MCF 10A (cell line): Measurements from ENCODE around the gene SLC39A12. TPM values are rescaled to one million over a fixed set of nuclear protein-coding genes. Genes with fewer than 3 reads are reported as not detected.

Experiments used
- BruUV-seq: library from RNA; stranded (reverse); fragments of 400-500 nt; replicated peaks from 2 replicates; lab custom pipeline; 2021; lab: Mats Ljungman, UMichigan
- CTCF ChIA-PET: fragments of 300-600 bp; sonication (Branson Sonifier 250); formaldehyde crosslinking; extraction: SDS; loops from one replicate; lab custom pipeline; 2021; ENCODE audit warnings: antibody characterized with exemption, inconsistent platforms; lab: Yijun Ruan, JAX
- POLR2A ChIA-PET: fragments of 300-600, 350-650 bp; sonication (Branson Sonifier 250); formaldehyde crosslinking; extraction: SDS; loops from one replicate; lab custom pipeline; 2020; ENCODE audit warnings: antibody characterized with exemption, inconsistent platforms; lab: Yijun Ruan, JAX
- DNase-seq: peaks from one replicate; pipeline ENCODE4 v3.0.0-alpha.2; 2018; ENCODE audit not compliant: unreplicated experiment
- H3K27ac Mint-ChIP-seq: one replicate; pipeline ENCODE4 v1.8.0; 2022; ENCODE audit warnings: mild to moderate bottlenecking, low read depth, mixed read lengths; ENCODE audit not compliant: unreplicated experiment
- H3K27me3 Mint-ChIP-seq: one replicate; pipeline ENCODE4 v1.8.0; 2022; ENCODE audit warnings: mixed read lengths; ENCODE audit not compliant: insufficient read depth, unreplicated experiment
- H3K36me3 Mint-ChIP-seq: one replicate; pipeline ENCODE4 v1.8.0; 2022; ENCODE audit warnings: mild to moderate bottlenecking, moderate library complexity, mixed read lengths; ENCODE audit not compliant: insufficient read depth, unreplicated experiment
- H3K4me1 Mint-ChIP-seq: one replicate; pipeline ENCODE4 v1.8.0; 2022; ENCODE audit warnings: mixed read lengths; ENCODE audit not compliant: insufficient read depth, unreplicated experiment
- H3K4me3 Mint-ChIP-seq: one replicate; pipeline ENCODE4 v1.8.0; 2022; ENCODE audit warnings: mild to moderate bottlenecking, moderate library complexity, mixed read lengths; ENCODE audit not compliant: unreplicated experiment
- H3K9me3 Mint-ChIP-seq: one replicate; pipeline ENCODE4 v1.8.0; 2022; ENCODE audit warnings: mixed read lengths; ENCODE audit not compliant: unreplicated experiment
- intact Hi-C: fragments of 100-400 bp; cut with micrococcal nuclease; formaldehyde crosslinking; loops from 2 replicates; pipeline ENCODE4 v1.14.1; 2022
- total RNA-seq: library from RNA; stranded (reverse); gene quantifications from 2 replicates; pipeline ENCODE4 v1.2.3, GENCODE V29; 2022
- TF ChIP-seq, protein P1 (sequence below): fragments of 200-600 bp; IDR thresholded peaks from one replicate; pipeline ENCODE4 v1.8.0; 2022; ENCODE audit warnings: antibody characterized with exemption, mild to moderate bottlenecking; ENCODE audit not compliant: unreplicated experiment

The SLC39A12 gene
- total RNA-seq, 1 experiment from 2014 or later, result not detected

GRCh38 chr10:18082381-18082780 lies 130.7 kb downstream of the SLC39A12 start:
- Mint-ChIP-seq H3K36me3 (peaks cover 6% of the 10 kb centered on the region), H3K9me3 (no peaks in the 10 kb centered on the region), H3K4me1 (peaks cover 5% of the 10 kb centered on the region), H3K27me3 (peaks cover 28% of the 10 kb centered on the region), H3K4me3 (no peak overlapping the region), H3K27ac (no peak overlapping the region)
- POLR2A ChIA-PET, result no interaction called here
- DNase-seq, result no peak
- TF ChIP-seq, protein P1, sequence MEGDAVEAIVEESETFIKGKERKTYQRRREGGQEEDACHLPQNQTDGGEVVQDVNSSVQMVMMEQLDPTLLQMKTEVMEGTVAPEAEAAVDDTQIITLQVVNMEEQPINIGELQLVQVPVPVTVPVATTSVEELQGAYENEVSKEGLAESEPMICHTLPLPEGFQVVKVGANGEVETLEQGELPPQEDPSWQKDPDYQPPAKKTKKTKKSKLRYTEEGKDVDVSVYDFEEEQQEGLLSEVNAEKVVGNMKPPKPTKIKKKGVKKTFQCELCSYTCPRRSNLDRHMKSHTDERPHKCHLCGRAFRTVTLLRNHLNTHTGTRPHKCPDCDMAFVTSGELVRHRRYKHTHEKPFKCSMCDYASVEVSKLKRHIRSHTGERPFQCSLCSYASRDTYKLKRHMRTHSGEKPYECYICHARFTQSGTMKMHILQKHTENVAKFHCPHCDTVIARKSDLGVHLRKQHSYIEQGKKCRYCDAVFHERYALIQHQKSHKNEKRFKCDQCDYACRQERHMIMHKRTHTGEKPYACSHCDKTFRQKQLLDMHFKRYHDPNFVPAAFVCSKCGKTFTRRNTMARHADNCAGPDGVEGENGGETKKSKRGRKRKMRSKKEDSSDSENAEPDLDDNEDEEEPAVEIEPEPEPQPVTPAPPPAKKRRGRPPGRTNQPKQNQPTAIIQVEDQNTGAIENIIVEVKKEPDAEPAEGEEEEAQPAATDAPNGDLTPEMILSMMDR, result no peak
- BruUV-seq, result no TSS peak
- CTCF ChIA-PET, result interaction anchor here (0.7 to 0.8 kb wide), 2 partner anchors 10 to 21 kb away, joined by 4 to 6 read pairs; no protein-coding TSS in a partner anchor
- intact Hi-C loops, result no loop called here

DNA sequence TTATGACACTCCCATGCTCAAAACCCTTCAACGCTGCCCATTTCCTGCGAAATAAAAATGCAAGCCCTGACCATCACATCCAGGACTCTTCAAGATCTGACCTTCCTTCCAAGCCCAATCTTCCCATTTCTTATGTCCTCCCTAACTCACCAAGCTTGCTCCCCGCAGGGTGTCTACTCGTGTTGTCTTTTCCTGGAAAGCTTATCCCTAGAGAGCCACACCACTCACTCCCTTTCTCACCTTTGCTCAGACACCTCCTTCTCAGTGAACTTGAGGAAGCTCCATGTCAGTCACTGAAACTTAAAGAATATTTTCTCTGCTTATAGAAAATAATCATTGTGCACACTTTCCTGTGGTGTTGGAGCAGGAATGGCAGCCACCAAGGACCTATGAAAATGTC lies 134.1 kb downstream of the SLC39A12 start:
- no TSS peak for BruUV-seq

GRCh38 chr10:18086746-18087145 lies 135.0 kb downstream of the SLC39A12 start:
- CTCF ChIA-PET, result interaction anchor here (1.6 kb wide), 1 partner anchor 18 kb away, joined by 3 read pairs; no protein-coding TSS in a partner anchor
- Mint-ChIP-seq H3K36me3 (peaks cover 6% of the 10 kb centered on the region), H3K4me3 (no peak overlapping the region), H3K27me3 (peaks cover 28% of the 10 kb centered on the region), H3K9me3 (no peaks in the 10 kb centered on the region), H3K4me1 (no peaks in the 10 kb centered on the region), H3K27ac (no peak overlapping the region)
- TF ChIP-seq, protein P1, result no peak
- intact Hi-C loops, result no loop called here
- POLR2A ChIA-PET, result interaction anchor here (1.4 to 1.8 kb wide), 2 partner anchors 12 to 13 kb away, joined by 3 to 5 read pairs; no protein-coding TSS in a partner anchor
- DNase-seq, result no peak
- BruUV-seq, result no TSS peak

More for the DNA sequence above, 134.1 kb downstream of the SLC39A12 start:
- peaks cover 6% of the 10 kb centered on the region for H3K36me3 Mint-ChIP-seq
- no peaks in the 10 kb centered on the region for H3K4me1 Mint-ChIP-seq
- DNase-seq, result no peak
- no peaks in the 10 kb centered on the region for H3K9me3 Mint-ChIP-seq
- CTCF ChIA-PET, result interaction anchor here (0.6 to 1.6 kb wide), 2 partner anchors 19 to 441 kb away, joined by 3 to 4 read pairs; no protein-coding TSS in a partner anchor
- POLR2A ChIA-PET, result no interaction called here
- TF ChIP-seq, protein P1, result no peak
- H3K4me3 Mint-ChIP-seq, result no peak overlapping the region
- peaks cover 28% of the 10 kb centered on the region for H3K27me3 Mint-ChIP-seq
- intact Hi-C loops, result no loop called here
- H3K27ac Mint-ChIP-seq, result no peak overlapping the region

- intact Hi-C loops, result no loop called here
- TF ChIP-seq, protein P1, result no peak
- Mint-ChIP-seq H3K27me3 (peaks cover 26% of the 10 kb centered on the region), H3K36me3 (peaks cover 6% of the 10 kb centered on the region), H3K27ac (no peak overlapping the region), H3K9me3 (no peaks in the 10 kb centered on the region), H3K4me1 (no peaks in the 10 kb centered on the region), H3K4me3 (no peak overlapping the region)
- CTCF ChIA-PET, result no interaction called here
- BruUV-seq, result no TSS peak
- POLR2A ChIA-PET, result interaction anchor here (1.4 to 1.8 kb wide), 2 partner anchors 11 to 14 kb away, joined by 3 to 5 read pairs; no protein-coding TSS in a partner anchor
- DNase-seq, result no peak
These were observed 135.6 kb downstream of the SLC39A12 start for GRCh38 chr10:18087355-18087754.

Other genes starting within 250 kb of the SLC39A12 start
- gene TMEM236, start 199.7 kb upstream of the SLC39A12 start, total RNA-seq, result 0.09 and 0.37 TPM in 2 replicates
- gene MRC1, start 142.6 kb upstream of the SLC39A12 start, total RNA-seq, result 0.05 TPM in 1 of 2 replicates, not detected in the other
- 2.7 and 3.3 TPM in 2 replicates for gene CACNB2, start 188.5 kb downstream of the SLC39A12 start, total RNA-seq